Stimulated activated CD4-positive, alpha-beta T cell treated with anti-CD3 and anti-CD28 coated beads, Interleukin-2, amount 100 ng/mL, for 24 hours (primary cell): ENCODE results near the gene KIF1A.

Experiments
- DNase-seq, 2 donors: peaks; one replicate each; pipeline ENCODE4 v3.0.0-alpha.2; 2020

KIF1A gene

DNA sequence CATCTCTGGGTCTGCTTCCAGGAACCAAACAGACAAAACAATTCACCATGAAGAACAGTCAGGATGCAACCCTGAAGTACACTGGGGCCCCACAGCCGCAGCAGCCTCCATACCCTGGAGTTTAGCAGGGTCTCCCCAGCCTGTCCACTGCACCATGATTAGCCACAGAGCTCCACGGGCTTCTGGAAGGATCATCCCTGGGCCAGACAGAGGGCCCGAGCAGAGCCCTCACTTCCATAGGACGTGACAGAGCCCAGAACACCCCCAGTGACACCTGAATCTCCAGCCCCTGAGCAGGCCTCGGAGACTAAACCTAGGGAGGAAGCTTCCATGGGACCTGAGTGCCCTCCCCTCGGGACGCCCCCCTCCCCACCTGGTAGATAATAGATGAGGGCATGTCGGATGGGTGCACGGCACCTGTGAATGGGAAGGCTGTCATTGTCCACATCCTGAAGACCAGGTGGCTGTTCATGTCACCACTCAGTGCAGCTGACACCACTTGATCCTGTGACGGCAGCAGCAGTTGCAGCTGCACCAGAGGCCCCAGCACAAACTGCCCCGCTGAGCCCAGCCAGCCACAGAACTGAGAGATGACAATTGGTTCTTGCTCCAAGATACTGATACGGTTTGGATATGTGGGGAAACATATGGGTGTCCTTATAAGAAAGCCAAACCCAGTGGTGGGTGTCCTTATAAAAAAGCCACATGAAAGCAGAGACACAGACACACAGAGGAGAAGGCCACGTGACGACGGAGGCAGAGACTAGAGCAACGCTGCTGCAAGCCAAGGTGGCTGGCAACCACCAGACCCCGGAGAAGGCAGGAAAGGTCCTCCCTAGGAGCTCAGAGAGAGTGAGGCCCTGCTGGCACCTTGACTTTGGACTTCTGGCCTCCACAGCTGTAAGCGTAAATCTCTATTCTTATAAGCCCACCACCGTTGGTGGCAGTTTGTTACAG lies 23.2 kb downstream of the KIF1A start:
- DNase-seq, result no peak

DNA sequence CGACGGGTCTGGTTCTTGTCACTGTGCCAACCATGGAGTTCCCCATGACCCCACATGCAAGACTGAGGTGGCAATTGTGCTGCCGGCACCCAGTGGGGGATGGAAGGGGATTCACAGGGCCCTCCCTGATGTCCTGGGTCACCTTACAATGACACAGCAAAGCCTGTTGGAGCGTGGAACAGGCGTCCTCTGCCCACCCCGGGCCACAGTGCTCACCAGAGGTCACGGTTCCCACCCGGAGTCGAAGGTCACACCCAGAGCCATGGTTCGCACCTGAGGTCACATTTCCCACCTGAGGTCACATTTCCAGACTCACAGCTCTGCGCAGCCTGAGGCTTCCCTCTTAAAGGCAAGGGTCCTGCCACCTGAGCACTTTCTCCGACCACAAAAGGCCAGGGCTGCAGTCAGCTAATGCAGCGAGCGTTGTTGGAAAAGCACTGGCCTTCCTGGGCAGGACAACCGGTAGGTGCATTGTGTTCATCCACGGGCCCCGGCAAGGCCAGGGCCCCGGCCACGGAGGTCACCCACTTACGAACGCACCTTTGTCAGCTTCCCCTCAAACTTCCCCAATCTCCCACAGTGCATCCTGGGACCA lies 24.0 kb downstream of the KIF1A start:
- no peak for DNase-seq

DNA sequence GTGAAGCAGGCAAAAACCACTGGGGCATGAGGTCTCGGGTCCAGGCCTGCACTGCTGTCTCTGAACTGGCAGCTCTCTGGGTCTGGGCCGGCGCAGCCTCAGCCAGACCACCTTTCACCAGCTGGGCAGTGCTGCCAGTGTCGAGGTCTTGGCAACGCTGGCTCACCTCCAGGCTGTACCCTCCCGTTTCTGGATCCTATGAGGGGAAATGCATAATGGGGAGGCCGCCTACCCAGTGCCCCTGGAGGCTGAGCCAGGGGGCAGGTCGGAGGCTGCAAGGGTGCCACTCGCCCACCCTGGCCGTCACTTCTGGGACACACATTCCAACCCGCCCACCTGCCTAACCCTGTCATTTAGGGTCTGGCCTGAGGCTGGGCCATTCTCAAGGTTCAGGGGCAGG lies 24.6 kb downstream of the KIF1A start:
- no peak for DNase-seq

DNA sequence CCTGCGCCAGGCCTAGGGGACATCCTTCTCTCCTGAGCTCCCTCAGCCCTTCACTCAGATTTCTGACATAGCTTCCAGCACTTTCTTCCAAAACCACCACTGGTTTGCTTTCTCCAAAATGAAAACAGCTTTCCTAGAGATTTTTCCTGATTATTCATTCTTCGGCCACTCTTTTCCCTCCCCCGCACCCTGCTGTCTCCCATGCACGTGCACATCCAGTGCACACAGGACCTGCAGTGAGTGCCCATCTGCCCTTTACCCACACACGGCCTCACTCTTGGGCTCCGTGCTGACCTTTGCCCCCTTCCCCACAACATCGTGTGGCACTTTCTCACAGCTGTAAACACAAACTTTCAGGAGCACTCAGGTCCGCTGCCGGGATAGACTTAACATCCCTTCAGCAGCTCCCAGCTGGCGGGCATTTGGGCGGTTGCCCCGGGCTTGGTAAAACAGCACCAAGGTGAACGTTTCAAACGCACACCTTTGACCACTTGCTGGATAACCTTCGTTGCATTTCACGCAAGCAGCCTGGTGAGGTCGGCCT lies 25.8 kb downstream of the KIF1A start:
- DNase-seq, result no peak

DNA sequence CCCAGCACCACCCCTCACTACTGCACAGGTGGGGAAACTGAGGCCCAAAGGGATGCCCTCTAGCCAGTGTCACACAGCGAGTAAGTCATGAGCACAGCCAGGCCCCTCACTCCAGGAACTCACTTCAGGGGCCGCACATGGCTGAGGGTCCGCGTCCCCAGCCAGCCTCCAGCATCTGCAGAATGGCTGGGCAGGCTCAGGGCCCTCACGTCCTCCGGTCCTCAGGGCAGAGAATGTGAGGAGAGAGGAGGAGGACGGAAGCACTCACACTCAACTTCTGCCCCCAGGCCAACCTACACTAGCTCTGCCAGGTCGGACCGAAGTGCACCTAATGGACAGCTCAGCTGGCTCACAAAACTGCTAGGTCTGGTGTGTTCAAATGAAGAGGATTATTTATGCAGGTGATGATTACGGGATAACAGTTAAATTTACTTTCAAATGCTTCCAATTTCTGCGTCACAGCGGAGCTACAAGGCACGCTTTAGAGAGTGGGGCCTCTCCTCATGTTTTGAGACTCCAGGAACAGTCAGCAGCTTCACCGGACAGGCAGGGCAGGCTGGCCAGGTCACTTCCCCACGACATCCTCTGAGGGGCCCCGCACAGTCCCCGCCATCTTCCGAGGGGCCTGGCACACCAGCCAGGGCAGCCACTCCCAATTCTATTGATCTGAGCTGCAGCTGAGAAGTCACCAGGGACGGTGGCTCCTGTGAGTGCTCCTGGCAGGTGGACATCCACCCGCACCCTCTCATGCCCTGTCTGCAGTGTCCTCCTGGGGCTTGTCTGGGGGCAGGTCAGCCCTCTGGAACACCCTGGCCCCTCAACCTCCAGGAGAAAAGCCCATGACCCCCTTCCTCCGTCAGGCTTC lies 26.5 kb downstream of the KIF1A start:
- no peak for DNase-seq

DNA sequence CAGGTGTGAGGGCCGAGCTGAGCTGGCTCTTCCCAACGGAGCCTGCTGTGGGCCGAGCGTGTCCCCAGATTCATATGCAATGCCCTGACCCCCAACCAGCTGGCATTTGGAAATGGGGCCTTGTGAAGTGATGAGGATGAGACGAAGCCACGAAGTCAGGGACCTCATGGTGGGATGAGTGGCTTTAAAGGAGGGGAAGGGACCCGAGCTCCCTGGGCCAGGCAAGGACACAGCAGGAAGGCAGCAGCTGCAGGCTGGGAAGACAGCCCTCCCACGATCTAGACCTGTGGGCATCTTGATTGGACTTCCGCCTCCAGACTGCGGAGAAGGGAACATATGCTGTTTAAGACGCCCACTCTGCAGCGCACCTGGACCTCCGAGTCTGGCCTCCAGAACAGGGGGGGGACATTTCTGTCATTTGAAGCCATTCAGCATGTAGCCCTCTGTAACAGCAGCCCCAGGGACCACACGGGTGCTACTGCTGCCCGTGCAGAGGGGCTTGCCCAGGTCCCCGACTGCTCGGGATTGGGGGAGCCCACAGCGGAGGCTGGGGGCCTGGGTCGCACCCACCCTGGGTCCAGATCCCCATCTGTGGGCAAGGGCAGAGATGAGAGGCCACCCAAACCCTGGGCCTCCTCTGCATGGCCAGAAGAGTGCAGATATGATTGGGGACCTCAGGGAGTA lies 27.2 kb downstream of the KIF1A start:
- DNase-seq, result no peak

DNA sequence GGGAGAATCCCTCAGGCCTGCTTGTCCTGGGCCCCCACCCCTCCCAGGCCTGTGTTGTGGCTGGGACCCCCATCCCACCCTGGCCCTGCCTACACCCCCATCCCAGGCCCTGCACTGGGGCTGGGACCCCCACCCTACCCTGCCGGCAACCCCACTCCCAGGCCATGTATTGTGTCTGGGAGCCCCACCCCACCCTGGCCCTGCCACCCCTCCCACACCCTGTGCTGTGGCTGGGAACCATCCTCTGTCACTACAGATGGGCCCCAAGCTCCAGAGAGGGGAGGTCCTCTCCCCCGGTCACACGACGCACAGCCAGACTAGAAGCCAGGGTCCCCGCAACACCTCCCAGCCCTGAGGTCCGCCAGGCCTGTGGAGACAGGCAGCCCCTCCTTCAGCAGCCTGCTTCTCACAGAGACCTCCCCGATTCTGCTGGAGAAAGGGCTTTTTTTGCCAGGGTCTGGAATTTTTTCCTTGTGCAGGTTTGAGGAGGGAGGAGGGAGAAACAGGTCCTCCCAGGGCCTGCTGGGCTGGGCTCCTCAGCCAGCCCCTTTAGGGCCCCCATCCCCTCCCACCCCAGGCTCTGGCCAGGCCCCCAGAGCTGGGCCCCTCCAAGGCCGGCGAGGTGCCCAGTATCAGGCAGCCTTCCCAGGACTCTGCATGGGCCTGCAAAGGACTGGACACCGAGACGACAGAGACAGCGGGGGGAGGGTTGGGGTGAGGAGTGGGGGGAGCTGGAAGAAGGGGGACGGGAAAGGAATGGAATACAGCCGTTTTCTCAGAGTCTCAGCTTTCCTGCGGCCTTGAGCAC lies 28.0 kb downstream of the KIF1A start:
- DNase-seq, result no peak

DNA sequence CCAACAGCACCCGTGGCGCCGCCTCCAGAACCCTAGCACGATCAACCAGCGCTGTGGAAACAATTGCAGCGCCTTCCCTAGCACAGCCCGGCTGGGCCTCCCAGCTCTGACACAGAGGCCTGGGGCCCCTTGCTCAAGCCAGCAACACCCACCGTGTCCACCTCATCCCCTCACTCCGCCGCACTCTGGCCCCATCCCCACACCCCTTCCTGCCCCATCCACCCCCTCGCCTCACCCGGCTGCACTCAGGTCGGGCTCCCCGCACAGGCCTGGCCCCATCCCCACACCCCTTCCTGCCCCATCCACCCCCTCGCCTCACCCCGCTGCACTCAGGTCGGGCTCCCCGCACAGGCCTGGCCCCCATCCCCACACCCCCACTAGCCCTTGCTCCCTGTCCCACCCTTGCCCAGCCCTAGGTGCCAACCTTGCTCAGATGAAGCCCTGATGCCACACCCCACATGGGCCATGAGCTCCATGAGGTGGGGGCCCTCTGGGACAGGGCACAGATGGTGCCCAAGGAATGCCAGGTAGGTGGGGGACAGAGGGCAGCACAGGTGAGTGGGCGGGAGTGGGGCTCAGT lies 28.7 kb downstream of the KIF1A start:
- DNase-seq, result no peak

DNA sequence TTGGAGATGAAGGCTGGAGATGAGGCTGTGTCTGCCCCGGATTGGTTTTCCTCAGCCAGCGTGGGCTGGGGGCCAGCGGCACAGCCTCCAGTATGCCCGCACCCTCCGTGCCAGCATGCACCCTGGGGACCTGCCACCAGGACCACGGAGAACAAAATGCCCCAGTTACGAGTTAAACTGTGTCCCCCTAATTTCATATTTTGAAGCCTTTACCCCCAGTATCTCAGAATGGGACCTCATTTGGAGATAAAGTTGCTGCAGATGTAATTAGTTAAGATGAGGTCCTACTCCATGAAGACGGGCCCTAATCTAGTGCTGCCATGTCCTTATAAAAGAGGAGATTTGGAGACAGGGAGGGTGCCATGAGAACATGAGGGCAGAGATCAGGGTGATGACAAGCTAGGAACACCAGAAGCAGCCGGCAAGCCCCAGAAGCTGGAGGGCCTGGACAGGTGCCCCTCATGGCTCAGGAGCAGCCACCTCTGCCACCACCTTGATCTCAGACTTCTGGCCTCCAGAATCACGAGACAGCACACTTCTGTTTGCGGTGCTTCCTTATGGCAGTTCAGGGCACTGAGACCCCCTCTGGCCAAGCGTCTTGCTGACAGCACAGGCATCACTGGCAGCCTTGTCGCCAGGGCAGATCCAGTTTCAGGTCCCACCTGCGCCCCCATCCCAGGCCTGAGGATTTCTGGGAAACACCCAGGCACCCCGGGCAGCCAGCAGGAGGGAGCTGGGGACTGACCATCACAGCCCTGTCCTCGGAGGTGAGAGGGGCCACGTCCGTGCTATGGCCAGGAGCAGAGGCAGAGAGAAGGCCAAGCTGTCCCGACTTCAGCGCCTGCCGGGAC lies 29.4 kb downstream of the KIF1A start:
- DNase-seq, result no peak

DNA sequence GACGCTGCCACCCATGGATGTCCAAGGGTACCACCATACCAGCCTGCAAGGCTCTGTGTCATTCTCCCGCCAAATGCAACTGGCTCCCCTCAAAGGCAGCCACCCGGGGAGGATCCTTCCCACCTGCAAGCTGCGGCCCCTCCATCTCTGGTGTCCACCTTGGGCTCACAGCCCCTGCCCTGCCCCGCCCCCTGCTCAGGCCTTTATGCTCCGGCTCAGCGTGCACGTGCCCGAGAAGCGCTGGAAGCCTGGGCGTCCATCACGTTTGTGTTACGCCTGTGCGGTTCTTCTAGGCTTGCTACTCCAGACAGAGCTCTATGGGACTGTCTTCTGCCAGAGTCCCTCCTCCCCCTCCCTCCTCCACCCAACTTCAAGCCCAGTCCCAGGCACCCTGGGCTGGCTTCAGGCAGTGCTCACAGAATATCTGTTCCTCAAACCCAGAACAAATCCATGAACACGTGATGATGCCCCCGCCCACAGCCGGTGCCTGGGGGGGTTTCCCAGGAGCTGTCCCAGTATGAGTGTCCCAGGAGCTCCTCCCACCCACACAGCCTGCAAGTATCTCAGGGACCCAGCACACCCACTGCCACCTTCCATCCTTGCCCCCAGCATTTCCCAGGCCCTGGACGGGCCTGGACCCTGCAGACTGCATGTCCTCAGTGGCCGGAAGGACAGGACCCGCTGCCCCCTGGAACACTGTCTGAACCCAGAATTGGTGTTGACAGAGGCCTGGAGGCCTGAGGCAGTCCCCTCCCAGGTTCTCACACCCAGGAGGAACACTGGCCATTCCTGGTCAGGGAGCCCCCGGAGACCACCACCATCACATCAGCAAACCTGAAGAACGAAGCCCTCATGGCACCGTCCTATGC lies 30.3 kb downstream of the KIF1A start:
- peak in 1 of 2 donors; percentile 20 for DNase-seq

DNA sequence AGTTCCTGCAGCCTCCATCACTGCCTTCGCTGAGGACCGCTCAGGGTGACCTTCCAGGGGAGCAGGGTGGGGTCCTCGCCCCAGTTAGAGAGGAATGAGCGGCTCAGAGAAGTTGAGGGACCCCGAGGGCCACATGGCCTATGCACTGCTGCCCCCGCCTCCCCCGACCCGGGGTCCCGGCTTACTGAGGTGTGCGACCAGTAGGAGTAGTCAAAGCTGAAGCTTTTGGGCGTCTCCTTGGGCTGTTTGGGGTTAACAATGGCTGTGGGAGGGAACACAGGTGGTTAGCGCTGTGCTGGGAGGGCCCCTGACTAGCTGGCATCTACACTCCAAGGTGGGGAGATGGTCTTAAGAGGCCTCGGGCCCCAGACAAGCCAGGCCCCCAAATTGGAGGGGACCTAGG lies 31.0 kb downstream of the KIF1A start:
- DNase-seq, result no peak

DNA sequence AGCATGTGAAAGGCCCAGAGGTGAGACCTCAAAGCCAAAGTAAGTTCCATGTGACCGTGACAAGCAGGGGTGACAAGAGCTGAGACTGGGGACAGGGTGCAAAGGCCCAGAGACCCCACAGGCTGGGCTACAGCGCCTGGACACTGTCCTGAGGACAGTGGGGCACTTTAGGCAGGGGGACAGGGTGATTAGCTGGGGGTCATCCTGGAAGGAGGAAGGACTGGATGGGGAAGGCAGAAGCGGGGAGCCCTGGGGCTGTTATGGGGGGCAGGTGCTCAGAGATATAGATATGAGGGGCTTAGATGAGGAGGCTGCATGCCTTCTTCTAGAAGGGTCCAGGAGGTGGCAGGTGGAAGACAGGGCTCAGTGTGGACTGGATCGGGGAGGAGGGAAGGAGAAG lies 31.5 kb downstream of the KIF1A start:
- DNase-seq, result no peak

DNA sequence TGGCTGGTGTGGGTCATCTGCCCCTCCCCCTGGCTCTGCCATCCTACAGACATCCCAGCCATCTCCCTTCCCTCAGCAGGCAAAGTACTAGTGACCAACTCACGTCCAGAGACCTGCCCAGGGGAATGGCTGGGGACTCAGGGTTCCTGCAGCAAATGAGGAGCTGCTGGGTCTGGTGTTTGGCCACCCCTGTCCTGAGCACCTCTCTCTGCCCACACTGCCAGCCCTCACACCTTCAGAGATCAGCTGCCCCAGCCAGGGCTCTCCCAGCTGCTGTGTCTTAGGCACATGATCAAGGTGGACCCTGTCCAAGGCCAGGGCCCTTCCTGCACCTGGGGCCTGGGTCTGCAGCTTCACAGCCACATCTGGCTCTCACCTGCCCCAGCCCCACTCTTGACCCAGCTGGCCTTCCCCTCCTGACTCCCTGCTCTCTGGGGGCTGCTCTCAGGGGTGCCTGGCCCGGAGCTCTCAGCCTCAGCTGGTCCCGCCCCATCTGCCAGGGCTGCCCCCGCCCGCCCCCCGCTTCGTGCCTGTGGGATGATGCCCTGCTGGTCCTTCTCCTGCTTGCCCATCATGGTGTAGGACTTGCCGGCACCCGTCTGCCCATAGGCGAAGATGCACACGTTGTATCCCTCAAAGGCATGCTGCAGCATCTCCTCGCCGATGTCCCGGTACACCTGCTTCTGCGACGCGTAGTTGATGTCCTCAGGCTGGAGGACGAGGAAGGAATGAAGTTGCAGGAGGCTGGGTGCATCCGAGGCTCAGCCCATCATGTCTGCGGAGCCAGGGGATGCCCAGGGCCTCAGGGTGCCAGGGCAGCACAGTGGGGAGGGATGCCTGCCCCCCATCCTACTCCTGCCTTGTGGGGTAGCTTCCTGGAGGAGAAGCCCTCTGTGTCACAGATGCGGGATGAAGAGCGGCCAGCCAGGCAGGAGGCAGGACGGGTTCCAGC lies 32.2 kb downstream of the KIF1A start:
- DNase-seq, result no peak

DNA sequence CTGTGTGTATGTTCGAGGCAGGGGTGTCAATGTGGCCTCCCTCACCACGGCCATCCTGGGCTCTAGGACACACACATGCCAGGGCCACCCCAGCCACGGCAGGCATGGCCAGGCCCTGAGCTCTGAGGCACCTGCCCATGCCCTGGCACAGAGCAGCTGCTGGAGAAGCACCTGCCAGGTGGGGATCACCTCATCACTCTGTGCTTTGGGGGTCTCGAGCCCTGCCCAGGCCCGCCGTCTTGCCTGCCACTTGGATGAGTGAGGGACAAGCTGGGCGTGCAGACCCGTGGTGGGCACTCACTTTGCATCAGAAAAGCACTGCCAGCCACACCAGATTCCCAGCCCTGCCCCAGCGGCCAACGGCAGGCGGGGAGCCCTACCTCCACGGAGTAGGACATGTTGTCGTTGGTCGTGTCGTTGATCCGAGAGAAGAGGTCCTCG lies 33.1 kb downstream of the KIF1A start:
- DNase-seq, result no peak

DNA sequence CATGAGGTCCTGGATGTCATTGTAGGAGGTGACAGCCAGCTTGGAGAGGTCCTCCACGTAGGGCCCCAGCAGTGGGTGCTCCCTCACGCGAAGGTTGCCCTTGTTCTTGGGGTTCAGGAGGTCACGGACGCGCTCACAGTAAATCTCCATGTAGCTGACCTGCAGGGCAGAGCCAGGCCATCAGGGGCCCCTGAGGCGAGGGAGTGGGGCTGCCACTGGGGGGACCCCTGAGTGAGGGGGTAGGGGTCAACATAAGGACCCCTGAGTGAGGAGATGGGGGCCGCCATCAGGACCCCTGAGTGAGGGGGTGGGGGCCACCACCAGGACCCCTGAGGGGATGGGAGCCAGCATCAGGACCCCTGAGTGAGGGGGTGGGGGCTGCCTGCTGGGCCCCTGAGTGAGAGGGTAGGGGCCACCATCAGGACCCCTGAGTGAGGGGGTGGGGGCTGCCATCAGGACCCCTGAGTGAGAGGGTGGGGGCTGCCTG lies 33.6 kb downstream of the KIF1A start:
- no peak for DNase-seq

DNA sequence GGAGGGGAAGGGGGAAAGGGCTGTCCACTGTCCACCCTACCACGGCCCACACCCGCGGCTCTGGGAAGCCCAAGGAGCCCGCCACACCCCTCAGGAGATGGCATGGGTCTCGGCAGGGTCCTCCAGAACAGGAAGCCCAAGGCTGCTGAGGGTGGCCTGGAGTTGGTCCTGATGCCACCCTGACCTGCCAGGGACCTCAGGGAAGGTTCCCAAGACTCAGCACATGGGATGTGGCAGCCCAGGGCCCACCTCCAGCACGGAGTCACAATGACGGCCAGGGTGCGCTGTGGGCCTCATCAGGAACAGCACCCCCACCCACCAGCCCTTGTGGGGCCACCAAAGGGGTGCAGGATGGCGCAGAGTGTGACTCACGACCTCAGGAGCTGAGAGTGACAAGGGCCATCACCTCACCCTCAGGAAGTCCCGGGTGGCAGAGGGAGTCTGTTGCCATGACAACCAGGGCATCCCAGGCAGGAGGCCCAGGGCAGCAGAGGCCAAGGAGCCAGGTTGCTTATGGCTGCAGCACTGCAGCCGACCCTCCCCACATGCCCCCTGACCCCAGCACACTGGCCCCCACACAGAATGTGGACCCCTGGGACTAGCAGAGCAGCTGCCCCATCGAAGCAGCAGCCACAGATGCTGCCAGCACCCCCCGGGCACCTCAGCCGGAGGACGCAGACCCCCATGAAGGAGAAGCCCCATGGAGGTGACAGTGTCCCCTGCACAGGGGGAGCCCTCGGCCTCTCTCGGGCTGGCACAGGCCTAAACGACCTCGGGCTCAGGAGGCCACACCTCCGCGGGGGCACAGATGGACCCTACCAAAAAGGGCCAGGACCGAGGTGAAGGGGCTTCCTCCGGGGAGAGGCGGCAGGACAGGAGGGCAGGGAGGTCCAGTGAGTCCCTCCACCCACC lies 34.3 kb downstream of the KIF1A start:
- peak in 1 of 2 donors; percentile 12 for DNase-seq
